RCC 7860 (cell line): ENCODE measurements around the gene WAC.
"Not testable (repeated sequence)": the region's sequence is repeated elsewhere in the genome, so short reads cannot be mapped to it uniquely, and the experiment has no call there.

ENCODE experiments used
- DNase-seq: peaks from one replicate; pipeline ENCODE4 v3.0.0-alpha.2; 2015; ENCODE audit warnings: low spot score
- FAIRE-seq: peaks from 2 replicates; lab custom pipeline; 2012; peaks lifted over from hg19 to GRCh38; lab: Jason Lieb, UNC

The WAC gene

DNA sequence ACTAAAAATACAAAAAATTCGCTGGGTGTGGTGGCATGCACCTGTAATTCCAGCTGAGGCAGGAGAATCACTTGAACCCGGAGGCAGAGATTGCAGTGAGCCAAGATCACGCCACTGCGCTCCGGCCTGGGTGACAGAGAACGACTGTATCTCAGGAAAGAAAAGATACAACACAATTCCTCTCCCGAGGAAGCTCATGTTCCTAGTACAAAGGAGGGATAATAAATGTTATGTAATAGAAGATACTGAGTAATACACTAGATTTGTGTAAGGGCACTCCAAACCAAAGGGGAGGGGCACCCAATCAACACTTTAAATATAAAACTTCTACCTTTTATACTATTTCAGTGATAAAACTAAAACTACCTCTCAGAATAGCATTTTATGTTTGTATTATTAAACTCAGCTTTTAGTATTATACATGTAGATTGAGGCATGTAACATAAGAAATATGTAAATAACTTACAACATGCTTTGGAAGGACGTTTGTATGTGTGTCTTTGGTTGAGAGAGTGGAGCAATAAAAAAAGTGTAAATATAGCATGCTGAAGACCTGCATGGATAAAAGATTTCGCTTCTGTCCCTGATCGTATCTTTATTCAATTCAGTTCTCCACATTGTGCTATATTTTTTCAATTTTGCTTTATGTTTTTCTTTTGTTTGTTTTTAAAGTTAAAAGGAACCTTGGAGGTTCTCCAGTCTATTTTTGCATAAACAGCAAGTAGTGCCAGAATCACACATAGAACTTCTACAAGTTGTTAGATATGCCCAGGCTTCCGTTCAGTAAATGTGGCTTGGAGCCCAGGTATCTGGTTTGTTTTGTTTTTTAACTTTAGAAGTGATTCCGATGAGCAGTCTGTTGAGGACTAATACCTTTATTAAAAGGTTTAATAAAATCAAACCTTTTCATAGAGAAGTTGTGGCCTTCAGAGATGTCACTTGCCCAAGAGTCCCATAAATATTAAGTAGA, 71.9 kb downstream of the WAC start:
- FAIRE-seq (no peak), DNase-seq (no peak)

DNA sequence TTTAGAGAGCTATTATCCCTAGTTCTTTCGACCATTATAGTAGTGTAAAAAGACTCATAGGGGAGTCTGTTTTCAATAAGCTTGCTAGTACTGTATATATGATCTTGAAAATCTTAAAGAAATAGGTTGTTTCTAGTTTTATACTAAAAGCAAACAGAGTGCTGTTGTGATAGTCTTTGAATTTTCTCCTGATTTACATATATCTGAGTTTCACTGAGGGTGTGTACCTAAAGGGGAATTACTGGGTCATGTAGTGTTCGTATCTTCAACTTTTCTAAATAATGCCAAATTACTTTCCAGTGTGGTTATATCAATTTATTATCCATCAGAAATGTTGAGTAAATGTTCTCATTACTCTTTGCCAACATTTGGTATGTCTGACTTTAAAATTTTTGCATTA, 73.7 kb downstream of the WAC start:
- DNase-seq (no peak), FAIRE-seq (no peak)

DNA sequence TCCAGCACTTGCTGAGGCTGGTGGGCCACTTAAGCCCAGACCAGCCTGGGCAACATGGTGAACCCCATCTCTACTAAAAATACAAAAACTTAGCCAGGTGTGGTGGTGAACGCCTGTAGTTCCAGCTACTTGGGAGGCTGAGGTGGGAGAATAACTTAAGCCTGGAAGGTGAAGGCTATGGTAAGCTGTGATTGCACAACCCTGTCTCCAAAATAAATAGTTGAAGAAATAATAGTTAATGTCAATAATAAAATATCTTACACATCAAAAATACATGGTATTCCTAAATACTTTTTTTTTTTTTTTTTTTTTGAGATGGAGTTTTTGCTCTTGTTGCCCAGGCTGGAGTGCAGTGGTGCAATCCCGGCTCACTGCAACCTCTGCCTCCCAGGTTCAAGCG, 76.7 kb downstream of the WAC start:
- DNase-seq, FAIRE-seq: not testable (repeated sequence)

DNA sequence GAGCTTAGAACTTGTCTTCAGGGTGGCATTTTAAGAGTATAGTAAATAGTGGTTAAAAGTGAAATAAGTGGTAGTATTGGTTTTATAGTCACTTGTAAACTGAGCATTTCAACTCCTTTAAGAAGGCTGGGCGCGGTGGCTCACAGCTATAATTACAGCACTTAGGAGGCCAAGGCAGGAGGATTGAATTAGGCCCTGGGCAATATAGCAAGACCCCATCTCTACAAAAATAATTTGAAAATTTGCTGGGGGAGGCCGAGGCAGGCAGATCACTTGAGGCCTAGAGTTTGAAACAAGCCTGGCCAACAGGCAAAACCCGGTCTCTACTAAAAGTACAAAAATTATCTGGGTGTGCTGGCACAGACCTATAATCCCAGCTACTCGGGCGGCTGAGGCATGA, 80.0 kb downstream of the WAC start:
- DNase-seq (no peak), FAIRE-seq (no peak)

DNA sequence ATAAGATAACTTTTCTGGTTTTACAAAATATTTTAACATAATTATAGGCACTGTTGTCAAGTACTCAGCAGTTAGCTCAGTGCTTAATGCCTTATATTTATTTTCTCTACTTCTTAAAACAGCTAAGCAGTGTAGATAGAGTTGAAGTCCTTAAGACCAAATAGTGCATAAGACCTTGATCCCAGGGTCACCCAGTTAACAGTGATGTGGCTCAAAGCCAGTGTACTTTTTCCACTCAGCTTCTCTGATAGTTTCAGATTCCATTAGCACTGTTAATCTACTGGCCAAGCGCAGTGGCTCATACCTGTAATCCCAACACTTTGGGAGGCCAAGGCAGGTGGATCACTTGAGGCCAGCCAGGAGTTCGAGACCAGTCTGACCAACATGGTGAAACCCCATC, 83.6 kb downstream of the WAC start:
- FAIRE-seq: no peak
- DNase-seq: no peak

DNA sequence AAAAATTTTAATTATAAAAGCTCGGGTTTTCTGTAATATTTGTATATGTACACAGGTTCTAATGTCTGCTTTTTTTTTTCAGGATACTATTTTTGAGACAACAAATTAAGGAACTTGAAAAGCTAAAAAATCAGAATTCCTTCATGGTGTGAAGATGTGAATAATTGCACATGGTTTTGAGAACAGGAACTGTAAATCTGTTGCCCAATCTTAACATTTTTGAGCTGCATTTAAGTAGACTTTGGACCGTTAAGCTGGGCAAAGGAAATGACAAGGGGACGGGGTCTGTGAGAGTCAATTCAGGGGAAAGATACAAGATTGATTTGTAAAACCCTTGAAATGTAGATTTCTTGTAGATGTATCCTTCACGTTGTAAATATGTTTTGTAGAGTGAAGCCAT, 86.5 kb downstream of the WAC start:
- DNase-seq: no peak
- FAIRE-seq: no peak

DNA sequence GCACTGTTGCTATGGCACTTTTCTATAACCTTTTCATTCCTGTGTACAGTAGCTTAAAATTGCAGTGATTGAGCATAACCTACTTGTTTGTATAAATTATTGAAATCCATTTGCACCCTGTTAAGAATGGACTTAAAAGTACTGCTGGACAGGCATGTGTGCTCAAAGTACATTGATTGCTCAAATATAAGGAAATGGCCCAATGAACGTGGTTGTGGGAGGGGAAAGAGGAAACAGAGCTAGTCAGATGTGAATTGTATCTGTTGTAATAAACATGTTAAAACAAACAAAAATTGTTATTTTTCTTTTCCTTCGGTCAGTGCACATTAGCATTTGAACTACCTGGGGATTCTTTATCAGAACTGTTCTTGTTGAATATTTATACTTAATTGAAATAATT, 87.3 kb downstream of the WAC start:
- no peak for DNase-seq
- no peak for FAIRE-seq

DNA sequence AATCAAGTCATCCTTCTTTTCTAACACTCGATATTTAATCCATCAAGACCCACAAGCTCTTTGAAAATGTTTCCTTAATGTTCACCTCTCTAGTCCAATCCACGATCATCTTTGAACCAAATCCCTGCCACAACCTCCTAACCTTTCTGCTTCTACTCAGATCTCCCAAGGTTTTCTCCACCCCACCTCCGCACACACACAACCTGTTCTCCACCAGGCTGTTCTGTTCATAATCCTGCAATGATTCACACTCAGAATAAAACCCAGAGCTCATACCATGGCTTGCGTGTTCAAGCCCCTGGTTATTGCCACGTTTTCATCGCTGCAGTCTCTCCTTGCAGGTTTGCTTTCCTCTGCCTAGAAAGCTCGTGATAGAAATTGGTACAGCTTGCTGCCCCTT, 90.6 kb downstream of the WAC start:
- DNase-seq: no peak
- no peak for FAIRE-seq

DNA sequence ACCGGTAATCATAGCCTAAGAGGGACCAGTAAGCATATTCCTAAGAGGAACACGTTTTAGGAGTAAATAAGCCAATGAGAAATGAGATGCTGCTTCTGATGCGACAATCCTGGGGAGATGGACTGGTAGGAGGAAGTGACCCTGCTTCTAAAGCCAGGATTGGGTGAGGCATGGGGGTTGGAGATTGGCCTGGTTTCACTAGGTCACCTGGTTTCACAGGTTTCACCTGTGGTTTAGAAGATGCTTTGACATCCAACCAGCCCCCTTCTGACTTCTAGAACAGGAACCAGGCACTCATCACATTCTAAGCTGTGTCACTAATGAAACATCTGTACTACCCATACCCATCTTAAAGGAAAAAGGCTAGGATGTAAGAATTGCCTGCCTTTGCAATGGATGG, 91.4 kb downstream of the WAC start:
- no peak for DNase-seq
- FAIRE-seq: no peak

DNA sequence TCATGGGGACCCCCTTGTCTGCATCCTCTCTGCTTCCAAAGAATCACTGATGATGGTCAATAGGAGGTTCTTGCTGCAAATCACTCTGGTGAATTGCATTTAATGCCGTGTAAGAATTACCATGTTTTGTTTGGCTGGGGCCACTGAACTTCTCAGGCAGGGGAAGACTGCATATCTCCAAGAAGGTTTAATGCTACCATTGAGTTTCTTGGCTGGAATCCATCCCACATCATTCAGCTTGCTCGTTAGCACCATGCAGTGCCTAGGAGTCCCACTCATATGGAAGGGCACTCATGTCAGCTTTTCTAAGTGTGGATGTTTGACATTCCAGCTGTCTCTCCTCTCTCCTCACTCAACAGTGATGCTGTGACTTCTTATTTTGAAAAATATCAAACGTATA, 94.2 kb downstream of the WAC start:
- FAIRE-seq: no peak
- no peak for DNase-seq

DNA sequence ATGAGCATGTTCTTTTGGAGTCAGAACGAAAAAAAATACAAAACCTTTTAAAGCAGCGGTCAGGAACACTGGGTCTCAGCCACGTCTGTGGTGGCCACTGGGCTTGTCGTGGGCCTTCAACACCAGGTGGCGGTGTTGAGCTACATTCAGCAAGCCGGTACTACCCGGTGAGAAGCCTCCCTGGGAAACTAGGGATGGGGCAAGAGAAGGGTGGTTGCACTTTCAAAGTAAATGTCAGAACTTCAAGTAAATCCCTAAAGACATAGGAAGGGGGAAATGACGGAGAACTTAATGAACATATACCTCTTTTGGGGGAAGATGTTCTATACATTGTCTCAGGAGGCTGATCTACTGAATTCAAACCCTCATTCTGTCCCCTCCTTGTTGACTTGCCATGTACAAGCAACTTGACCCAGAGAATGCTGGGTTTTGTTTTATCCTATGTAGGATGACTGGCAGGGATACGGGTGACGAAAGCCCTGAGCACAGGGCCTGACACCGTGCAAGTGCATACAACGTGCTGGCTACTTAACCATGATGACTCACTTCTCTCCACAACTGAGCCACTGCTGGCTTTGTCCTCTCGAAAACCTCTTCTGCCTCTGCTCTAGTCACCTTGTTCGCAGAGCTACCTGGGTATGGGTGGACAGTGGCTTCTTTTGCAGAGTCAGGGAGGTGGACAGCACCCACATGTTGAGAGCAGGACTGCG, 95.4 kb downstream of the WAC start:
- FAIRE-seq (peak; percentile 66), DNase-seq (peak; percentile 80)

DNA sequence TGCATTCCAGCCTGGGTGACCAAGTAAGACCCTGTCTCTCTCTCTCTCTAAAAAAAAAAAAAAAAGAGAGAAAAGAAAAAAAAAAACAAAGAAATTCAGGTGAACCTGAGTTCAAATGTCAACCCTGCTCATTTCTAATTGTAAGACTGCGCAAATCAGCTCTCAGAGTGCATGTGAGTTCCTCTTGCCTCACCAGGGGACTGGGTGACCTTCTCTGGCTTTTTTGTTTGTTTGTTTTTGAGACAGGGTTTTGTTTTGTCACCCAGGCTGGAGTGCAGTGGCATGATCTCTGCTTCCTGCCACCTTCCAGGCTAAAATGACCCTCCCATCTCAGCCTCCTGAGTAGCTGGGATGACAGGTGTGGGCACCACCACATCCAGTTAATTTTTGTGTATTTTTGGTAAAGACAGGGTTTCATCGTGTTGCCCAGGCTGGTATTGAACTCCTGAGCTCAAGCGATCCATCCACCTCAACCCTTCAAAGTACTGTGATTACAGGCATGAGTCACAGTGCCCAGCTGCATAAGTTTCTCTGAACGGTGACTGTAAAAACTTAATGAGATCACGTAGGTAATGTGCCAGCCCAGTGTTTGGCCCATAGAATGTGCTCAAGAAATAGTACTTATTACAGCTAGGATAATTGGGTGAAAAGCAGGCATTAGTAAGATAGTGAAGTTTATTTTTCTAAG, 99.1 kb downstream of the WAC start:
- peak; percentile 65 for FAIRE-seq

DNA sequence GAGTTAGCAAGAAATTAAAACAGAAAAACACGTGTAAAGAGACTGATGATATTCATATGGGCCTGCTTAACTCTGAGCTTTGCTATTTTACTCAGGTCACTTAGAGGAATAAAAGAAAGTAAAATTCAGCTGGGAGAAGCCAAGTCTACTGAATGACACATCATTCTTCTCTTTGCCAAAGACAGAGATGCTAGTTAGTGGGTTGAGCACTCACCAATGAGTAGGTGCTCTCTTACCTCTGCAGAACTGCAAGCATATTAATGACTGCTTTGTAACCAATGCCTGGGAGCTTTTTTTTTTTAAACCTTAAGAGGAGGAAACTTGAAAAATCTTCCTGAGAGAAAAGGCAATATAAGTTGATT, 99.6 kb downstream of the WAC start:
- FAIRE-seq: no peak
- DNase-seq: peak; percentile 13

More for the DNA sequence above, 99.1 kb downstream of the WAC start:
- peak; percentile 47 for DNase-seq

DNA sequence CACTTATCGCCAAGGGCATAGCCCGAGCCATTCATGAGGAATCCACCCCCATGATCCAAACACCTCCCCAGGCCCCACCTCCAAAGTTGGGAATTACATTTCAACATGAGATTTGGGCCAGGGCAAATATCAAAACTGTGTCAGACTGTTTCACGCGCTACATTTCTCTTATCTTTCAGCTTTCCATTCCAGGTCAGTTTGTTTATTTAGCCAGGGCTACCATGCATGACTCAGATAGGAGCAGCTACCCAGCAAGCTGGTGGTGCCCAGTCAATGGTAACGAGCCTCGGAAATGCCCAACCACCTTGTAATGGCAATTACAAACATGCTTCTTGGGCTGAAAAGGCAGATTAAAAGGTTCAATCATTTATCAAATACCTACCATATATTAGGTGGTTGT, 100.8 kb downstream of the WAC start:
- peak; percentile 89 for FAIRE-seq

DNA sequence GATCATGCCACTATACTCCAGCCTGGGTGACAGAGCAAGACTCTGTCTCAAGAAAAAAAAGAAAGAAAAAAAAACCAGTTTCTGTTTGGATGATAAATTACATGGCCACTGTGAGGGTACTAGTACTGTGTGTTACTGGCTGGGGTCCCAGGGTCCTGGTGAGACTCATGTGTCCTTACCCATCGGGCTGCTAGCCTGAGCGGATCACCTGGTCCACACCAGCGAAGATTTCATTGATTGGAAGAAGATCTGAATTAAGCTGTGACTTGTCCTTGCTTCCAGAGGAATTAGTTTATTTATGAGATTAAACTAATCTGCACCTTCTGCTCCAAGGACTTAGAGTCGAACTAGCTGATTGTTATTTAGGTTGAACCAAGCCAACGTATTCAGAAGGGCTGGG, 104.4 kb downstream of the WAC start:
- DNase-seq (no peak), FAIRE-seq (no peak)

More for the DNA sequence above, 100.8 kb downstream of the WAC start:
- DNase-seq: peak; percentile 76

DNA sequence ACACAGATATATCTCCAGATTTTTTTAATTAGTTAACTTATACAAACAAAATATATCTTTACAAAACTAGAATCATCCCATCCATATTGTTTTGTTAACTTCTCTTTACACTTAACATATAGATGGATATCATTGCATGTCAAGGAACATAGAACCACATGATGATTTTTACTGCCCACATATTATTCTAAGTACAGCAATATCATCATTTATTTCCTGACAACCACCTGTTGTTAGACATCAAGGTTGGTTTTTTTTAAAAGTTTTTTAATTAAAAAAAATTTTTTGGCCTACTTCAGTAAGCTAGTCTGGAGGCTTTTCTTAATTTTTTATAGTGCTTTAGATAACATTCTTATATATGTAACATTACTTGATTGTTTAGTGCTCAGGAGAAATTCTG, 105.5 kb downstream of the WAC start:
- FAIRE-seq: no peak
- DNase-seq: no peak

DNA sequence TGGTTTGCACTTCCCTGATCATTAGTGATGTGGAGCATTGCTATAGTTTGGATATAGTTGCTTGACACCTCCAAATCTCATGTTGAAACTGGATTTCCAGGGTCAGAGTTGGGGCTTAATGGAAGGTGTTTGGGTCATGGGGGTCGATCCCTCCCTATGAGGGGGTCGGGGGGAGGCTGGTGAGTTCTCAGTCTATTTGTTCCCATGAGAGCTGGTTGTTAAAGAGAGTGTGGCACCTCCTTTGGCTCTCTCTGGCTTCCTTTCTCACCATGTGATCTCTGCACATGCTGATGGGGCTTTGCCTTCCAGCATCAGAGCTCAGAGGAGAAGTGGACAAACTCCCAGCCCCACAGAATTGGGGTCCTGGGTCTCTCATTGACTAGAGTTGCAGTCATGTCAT, 107.6 kb downstream of the WAC start:
- DNase-seq (no peak), FAIRE-seq (no peak)

DNA sequence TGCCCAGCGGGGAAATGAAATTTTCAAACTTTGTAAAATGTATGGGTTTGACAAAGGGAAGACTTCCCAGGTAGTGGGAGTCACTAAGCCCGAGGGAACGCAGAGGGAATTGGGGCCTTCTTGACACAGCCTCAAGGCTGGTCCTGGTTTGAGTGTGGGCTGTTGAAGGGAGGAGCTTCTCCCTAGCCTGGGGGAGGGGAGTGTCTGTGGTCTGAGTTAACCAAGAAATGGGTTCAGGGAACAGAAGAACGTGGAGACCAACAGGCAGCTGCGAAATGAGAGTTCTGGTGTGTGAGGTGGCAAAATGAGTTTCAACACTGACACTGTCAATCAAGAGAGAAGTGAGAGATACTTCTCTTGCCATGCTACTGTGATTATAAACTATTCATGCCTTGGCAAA, 111.7 kb downstream of the WAC start:
- DNase-seq (no peak), FAIRE-seq (no peak)

DNA sequence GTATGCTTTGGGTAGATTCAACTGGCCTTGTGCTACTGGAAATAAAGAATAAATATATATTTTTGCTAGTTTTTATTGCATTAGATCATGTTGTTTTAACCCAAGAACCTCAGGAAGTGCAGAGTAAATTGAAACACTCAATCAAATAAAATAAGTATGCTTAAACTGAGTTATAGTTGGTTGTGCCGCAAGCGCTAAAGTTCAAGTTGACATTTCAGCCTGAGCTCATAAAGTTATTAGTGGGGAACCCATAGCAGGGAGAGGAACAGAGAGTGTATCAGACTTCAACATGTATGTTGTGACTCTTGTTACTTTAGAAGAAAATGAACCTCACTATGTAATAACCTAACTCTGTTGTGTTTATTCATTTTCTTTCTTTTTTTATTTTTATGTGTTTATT, 119.2 kb downstream of the WAC start:
- FAIRE-seq: no peak
- no peak for DNase-seq

DNA sequence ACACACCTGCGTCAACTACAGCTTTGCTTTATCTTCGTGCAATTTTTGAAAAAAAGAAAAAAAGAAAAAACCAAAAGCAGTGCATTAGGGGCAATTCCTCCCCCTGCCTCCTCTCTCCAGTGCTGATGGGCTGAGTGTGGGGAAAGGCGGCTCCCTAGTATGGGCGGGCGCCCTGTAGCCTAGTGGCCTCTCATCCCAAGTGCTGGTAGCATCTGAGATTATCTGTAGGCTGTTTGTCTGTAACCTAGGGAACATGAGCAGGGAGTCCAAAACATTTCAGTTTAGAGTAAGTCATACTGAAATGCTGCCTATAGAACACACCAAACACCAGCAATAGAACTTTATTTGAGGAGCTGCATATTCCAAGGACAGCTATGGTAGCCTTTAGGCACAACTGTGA, 119.8 kb downstream of the WAC start:
- DNase-seq (no peak), FAIRE-seq (no peak)

DNA sequence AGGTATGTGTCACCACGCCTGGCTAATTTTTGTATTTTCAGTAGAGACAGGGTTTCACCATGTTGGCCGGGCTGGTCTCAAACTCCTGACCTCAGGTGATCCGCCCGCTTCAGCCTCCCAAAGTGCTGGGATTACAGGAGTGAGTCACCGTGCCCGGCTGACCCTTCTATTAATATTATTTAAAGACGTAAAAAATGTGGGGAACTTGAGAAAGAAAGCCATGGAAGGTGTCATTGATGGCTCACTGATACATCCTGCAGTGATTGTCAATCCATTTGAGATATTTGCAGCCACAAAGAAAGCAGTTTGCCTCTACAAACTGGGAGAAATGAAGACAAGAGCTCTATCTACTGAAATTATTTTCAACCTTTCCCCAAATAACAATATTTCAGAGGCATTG, 125.9 kb downstream of the WAC start:
- not testable (repeated sequence) for FAIRE-seq

DNA sequence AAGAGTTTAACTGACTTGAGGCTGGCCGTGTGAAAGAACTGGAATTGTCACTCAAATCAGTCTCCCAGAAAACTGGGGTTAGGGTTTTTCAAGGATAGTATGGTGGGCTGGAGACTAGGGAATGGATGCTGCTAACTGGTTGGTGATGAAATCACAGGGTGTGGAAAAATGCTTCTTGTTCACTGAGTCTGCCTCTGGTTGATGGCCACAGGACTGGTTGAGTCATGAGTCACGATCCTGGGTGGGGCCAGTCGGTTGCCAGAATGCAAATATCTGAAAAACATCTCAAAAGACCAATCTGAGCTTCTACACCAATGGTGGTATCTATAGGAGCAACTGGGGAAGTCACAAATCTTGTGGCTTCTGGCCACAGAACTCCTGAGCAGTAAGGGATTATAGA, 128.1 kb downstream of the WAC start:
- DNase-seq (peak; percentile 54), FAIRE-seq (peak; percentile 38)

More for the DNA sequence above, 125.9 kb downstream of the WAC start:
- DNase-seq: not testable (repeated sequence)
